Gastrocnemius medialis (tissue), 4 donors: ENCODE data around the gene MAP7. TPM values are rescaled to one million over a fixed set of nuclear protein-coding genes. Genes with fewer than 3 reads are reported as not detected.

ENCODE experiments used
- ATAC-seq, 2 donors: fragments of 150-250 bp; one replicate each; pipeline ENCODE4 v1.9.1; 2016
- DNase-seq, 2 donors: peaks; one replicate each; pipeline ENCODE4 v3.0.0-alpha.2; 2019
- H3K27ac ChIP-seq, 4 donors: fragments of 200-600 bp; sonication (generic); 1 replicate in 1 of 4; 2 replicates in 3 of 4; pipeline ENCODE4 v1.5.1; 2016 to 2018; ENCODE audit warnings: mild to moderate bottlenecking in 2 of 4, moderate library complexity in 1 of 4
- H3K27me3 ChIP-seq, 3 donors: fragments of 200-600 bp; sonication (generic) in 2 of 3; 1 replicate in 1 of 3; 2 replicates in 2 of 3; pipeline versions ENCODE4 v1.5.1 to v1.6.0; 2016 to 2019; ENCODE audit warnings: mild to moderate bottlenecking in 1 of 3, moderate library complexity in 1 of 3
- H3K36me3 ChIP-seq, 2 donors: fragments of 200-600 bp; sonication (generic) in 1 of 2; one replicate each; pipeline ENCODE4 v1.5.1; 2017 to 2018
- H3K4me1 ChIP-seq, 2 donors: fragments of 200-600 bp; sonication (generic) in 1 of 2; one replicate each; pipeline ENCODE4 v1.5.1; 2016 to 2017; ENCODE audit warnings: mild to moderate bottlenecking in 2 of 2
- H3K4me3 ChIP-seq, 4 donors: fragments of 200-600 bp; sonication (generic) in 3 of 4; 1 replicate in 1 of 4; 2 replicates in 3 of 4; pipeline ENCODE4 v1.5.1; 2016 to 2019; ENCODE audit warnings: mild to moderate bottlenecking in 2 of 4
- H3K9me3 ChIP-seq, 3 donors: fragments of 200-600 bp; sonication (generic) in 2 of 3; 1 replicate in 1 of 3; 2 replicates in 2 of 3; pipeline ENCODE4 v1.5.1; 2016 to 2019
- POLR2A ChIP-seq, 2 donors: fragments of 450-650 bp; IDR thresholded peaks; one replicate each; pipeline ENCODE4 v1.6.1; 2017; ENCODE audit warnings: antibody characterized with exemption in 2 of 2, mild to moderate bottlenecking in 2 of 2, moderate library complexity in 2 of 2
- in situ Hi-C, 4 donors: fragments of 200-750 bp; cut with MboI; loops; one replicate each; pipeline versions ENCODE4 v1.15.0 to v1.8.0; 2017; ENCODE audit warnings: low sequenced_read_pairs in 4 of 4
- intact Hi-C: fragments of 100-400 bp; cut with DNase I; formaldehyde crosslinking; loops from one replicate; pipeline ENCODE4 v1.15.1; 2023; ENCODE audit warnings: low total_unique reads
- total RNA-seq, 4 donors: library from RNA; depleted of rRNA; stranded (reverse); fragments of >200 nt; gene quantifications; one replicate each; pipeline versions ENCODE4 v1.1.0 to v1.2.3, GENCODE V29; 2016
- TF ChIP-seq, protein P1 (sequence below), 5 experiments: fragments of 450-650 bp in 3 of 5; fragments of 200-600 bp in 2 of 5; sonication (generic) in 2 of 5; IDR thresholded peaks in 4 of 5; conservative IDR thresholded peaks in 1 of 5; 1 replicate in 4 of 5; 2 replicates in 1 of 5; pipeline ENCODE4 v1.5.1; 2016 to 2019; ENCODE audit warnings: antibody characterized with exemption in 5 of 5, mild to moderate bottlenecking in 3 of 5, moderate library complexity in 3 of 5

The MAP7 gene
- total RNA-seq, 4 donors from 2014 or later, result 0.22 to 0.56 (median 0.39) TPM

DNA sequence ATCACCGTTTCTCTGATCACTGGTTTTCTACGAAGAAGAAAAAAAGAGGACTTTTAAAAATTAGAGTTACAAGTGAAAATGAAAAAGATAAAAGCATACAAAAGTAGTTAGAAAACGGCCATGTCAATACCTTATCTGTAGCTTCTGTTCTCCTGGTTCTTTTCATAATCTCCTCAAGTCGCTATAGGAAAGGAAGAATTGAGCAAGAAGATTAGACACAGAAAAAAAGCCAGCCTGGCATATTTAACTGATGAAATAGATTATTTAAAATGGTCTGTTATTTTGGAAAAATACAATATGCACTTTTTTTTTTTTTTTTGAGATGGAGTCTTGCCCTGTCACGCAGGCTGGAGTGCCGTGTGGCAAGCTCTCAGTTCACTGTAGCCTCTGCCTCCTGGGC lies 190.4 kb downstream of the MAP7 start:
- ATAC-seq (no peak), DNase-seq (no peak)
- no peak overlapping the region for H3K4me3 ChIP-seq
- H3K27ac ChIP-seq, result no peak overlapping the region
- no peaks in the 10 kb centered on the region for H3K36me3 ChIP-seq
- in situ Hi-C loops, result no loop called here
- TF ChIP-seq, protein P1, sequence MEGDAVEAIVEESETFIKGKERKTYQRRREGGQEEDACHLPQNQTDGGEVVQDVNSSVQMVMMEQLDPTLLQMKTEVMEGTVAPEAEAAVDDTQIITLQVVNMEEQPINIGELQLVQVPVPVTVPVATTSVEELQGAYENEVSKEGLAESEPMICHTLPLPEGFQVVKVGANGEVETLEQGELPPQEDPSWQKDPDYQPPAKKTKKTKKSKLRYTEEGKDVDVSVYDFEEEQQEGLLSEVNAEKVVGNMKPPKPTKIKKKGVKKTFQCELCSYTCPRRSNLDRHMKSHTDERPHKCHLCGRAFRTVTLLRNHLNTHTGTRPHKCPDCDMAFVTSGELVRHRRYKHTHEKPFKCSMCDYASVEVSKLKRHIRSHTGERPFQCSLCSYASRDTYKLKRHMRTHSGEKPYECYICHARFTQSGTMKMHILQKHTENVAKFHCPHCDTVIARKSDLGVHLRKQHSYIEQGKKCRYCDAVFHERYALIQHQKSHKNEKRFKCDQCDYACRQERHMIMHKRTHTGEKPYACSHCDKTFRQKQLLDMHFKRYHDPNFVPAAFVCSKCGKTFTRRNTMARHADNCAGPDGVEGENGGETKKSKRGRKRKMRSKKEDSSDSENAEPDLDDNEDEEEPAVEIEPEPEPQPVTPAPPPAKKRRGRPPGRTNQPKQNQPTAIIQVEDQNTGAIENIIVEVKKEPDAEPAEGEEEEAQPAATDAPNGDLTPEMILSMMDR (IDR thresholded peaks at IDR 0.05 in 4 of 5, conservative IDR thresholded peaks at IDR 0.05 in 1 of 5), result no peak
- no peak for TF ChIP-seq POLR2A (IDR thresholded peaks at IDR 0.05)
- no peaks in the 10 kb centered on the region for H3K4me1 ChIP-seq
- H3K9me3 ChIP-seq, result no peaks in the 10 kb centered on the region
- intact Hi-C loops, result no loop called here
- no peaks in the 10 kb centered on the region for H3K27me3 ChIP-seq

- DNase-seq (no peak), ATAC-seq (no peak)
- Histone ChIP-seq H3K9me3 (no peaks in the 10 kb centered on the region), H3K27ac (no peak overlapping the region), H3K27me3 (no peaks in the 10 kb centered on the region), H3K36me3 (no peaks in the 10 kb centered on the region), H3K4me1 (no peaks in the 10 kb centered on the region), H3K4me3 (no peak overlapping the region)
- in situ Hi-C loops, result no loop called here
- intact Hi-C loops, result no loop called here
- TF ChIP-seq, protein P1 (IDR thresholded peaks at IDR 0.05 in 4 of 5, conservative IDR thresholded peaks at IDR 0.05 in 1 of 5), result no peak
- no peak for TF ChIP-seq POLR2A (IDR thresholded peaks at IDR 0.05)
These were observed 198.6 kb downstream of the MAP7 start for GRCh38 chr6:136351518-136352110.

GRCh38 chr6:136350914-136351313 lies 199.3 kb downstream of the MAP7 start:
- DNase-seq (no peak), ATAC-seq (no peak)
- no peaks in the 10 kb centered on the region for H3K9me3 ChIP-seq
- H3K4me3 ChIP-seq, result no peak overlapping the region
- TF ChIP-seq, protein P1 (IDR thresholded peaks at IDR 0.05 in 4 of 5, conservative IDR thresholded peaks at IDR 0.05 in 1 of 5), result no peak
- no peak for TF ChIP-seq POLR2A (IDR thresholded peaks at IDR 0.05)
- intact Hi-C loops, result no loop called here
- no peaks in the 10 kb centered on the region for H3K27me3 ChIP-seq
- in situ Hi-C loops, result no loop called here
- no peak overlapping the region for H3K27ac ChIP-seq
- no peaks in the 10 kb centered on the region for H3K4me1 ChIP-seq
- no peaks in the 10 kb centered on the region for H3K36me3 ChIP-seq

DNA sequence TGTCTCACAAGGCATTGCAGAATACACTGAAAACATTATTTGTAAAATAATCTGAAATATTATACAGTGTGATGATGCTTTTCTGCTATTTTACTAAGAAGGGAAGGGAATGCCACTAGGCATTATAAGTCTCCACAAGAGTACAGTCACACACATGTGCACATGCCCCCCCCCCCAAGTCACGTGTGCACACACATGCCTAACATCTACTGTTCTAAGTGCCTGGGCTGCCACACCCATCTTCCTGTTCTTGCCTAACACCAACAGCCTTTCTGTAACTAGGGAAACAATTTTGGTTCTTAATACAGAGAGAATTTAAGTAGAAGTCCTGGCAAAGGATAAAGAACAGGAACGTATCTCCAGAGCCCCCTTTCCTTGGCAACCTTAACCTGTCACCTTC lies 202.4 kb downstream of the MAP7 start:
- H3K27me3 ChIP-seq, result no peaks in the 10 kb centered on the region
- TF ChIP-seq, protein P1 (IDR thresholded peaks at IDR 0.05 in 4 of 5, conservative IDR thresholded peaks at IDR 0.05 in 1 of 5), result no peak
- no peak for TF ChIP-seq POLR2A (IDR thresholded peaks at IDR 0.05)
- in situ Hi-C loops, result no loop called here
- intact Hi-C loops, result no loop called here
- no peaks in the 10 kb centered on the region for H3K36me3 ChIP-seq
- DNase-seq (no peak), ATAC-seq (no peak)
- no peaks in the 10 kb centered on the region for H3K4me1 ChIP-seq
- H3K4me3 ChIP-seq, result no peak overlapping the region
- no peak overlapping the region for H3K27ac ChIP-seq
- no peaks in the 10 kb centered on the region for H3K9me3 ChIP-seq

DNA sequence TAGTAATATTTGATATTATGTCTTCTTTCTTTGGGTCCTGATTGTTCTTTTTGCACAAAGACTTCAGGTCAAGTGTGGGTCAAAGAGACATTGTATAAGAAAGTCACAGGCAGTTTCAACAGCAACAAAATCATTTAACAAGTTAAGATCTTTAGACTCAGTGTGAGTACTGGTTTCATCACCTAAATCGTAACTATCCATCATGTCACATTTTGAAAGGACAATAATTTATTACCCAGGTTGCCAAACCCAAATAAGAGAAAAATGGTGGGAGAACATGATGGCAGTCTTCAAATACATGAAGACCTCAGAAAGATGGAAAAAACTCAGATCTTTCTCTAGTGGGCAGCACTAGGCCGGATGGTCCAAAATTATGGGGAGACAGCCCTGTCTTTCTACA lies 205.1 kb downstream of the MAP7 start:
- DNase-seq, result no peak
- no peak for ATAC-seq

More for the DNA sequence above, 205.1 kb downstream of the MAP7 start:
- Histone ChIP-seq H3K4me3 (no peak overlapping the region), H3K36me3 (no peaks in the 10 kb centered on the region), H3K27me3 (no peaks in the 10 kb centered on the region), H3K9me3 (no peaks in the 10 kb centered on the region), H3K27ac (no peak overlapping the region), H3K4me1 (no peaks in the 10 kb centered on the region)
- intact Hi-C loops, result no loop called here
- in situ Hi-C loops, result no loop called here
- TF ChIP-seq, protein P1 (IDR thresholded peaks at IDR 0.05 in 4 of 5, conservative IDR thresholded peaks at IDR 0.05 in 1 of 5), result no peak
- no peak for TF ChIP-seq POLR2A (IDR thresholded peaks at IDR 0.05)
